HEK293T (cell line): ENCODE results near the gene BTG4.

ENCODE experiments used
- ARNT ChIP-seq: fragments of 450-650 bp; IDR thresholded peaks from 2 replicates; pipeline ENCODE4 v1.6.1; 2017; ENCODE audit warnings: mild to moderate bottlenecking
- L3MBTL2 ChIP-seq: fragments of 450-650 bp; conservative IDR thresholded peaks from 2 replicates; pipeline ENCODE4 v1.6.1; 2016; ENCODE audit warnings: mild to moderate bottlenecking
- LEF1 ChIP-seq: fragments of 450-650 bp; IDR thresholded peaks from 2 replicates; pipeline ENCODE4 v1.6.1; 2017; ENCODE audit warnings: mild to moderate bottlenecking, borderline replicate concordance
- NFRKB ChIP-seq: fragments of 450-650 bp; IDR thresholded peaks from 2 replicates; pipeline ENCODE4 v1.6.1; 2016; ENCODE audit warnings: mild to moderate bottlenecking, moderate library complexity
- SP1 ChIP-seq: fragments of 450-650 bp; IDR thresholded peaks from 2 replicates; pipeline ENCODE4 v1.6.1; 2017

- TF ChIP-seq NFRKB, result no peak
- no peak for TF ChIP-seq L3MBTL2
- TF ChIP-seq SP1, result no peak
- TF ChIP-seq LEF1, result no peak
- TF ChIP-seq ARNT, result no peak
These were observed 43.0 kb downstream of the BTG4 start for GRCh38 chr11:111469200-111469599.
